ENCODE results near the gene POTEI.
"Not testable (repeated sequence)": the region's sequence is repeated elsewhere in the genome, so short reads cannot be mapped to it uniquely, and the experiment has no call there.

GRCh38 chr2:130531672-130532071, 22.5 kb upstream of the POTEI start:
- TF ChIP-seq, protein P1, sequence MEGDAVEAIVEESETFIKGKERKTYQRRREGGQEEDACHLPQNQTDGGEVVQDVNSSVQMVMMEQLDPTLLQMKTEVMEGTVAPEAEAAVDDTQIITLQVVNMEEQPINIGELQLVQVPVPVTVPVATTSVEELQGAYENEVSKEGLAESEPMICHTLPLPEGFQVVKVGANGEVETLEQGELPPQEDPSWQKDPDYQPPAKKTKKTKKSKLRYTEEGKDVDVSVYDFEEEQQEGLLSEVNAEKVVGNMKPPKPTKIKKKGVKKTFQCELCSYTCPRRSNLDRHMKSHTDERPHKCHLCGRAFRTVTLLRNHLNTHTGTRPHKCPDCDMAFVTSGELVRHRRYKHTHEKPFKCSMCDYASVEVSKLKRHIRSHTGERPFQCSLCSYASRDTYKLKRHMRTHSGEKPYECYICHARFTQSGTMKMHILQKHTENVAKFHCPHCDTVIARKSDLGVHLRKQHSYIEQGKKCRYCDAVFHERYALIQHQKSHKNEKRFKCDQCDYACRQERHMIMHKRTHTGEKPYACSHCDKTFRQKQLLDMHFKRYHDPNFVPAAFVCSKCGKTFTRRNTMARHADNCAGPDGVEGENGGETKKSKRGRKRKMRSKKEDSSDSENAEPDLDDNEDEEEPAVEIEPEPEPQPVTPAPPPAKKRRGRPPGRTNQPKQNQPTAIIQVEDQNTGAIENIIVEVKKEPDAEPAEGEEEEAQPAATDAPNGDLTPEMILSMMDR (IDR thresholded peaks at IDR 0.05): not testable (repeated sequence)
- not testable (repeated sequence) for TF ChIP-seq EP300, POLR2AphosphoS5, POLR2A (IDR thresholded peaks at IDR 0.05)
